ENCODE data around the gene C16orf82.

The C16orf82 gene

GRCh38 chr16:27096375-27096774, 29.6 kb downstream of the C16orf82 start:
- no peak for DNase-seq

- DNase-seq, result no peak
These were observed 31.1 kb downstream of the C16orf82 start for GRCh38 chr16:27097800-27098230.

GRCh38 chr16:27098366-27099049, 31.8 kb downstream of the C16orf82 start:
- no peak for DNase-seq

- DNase-seq, result no peak
These were observed 36.2 kb downstream of the C16orf82 start for GRCh38 chr16:27102701-27103575.

GRCh38 chr16:27103954-27104353, 37.2 kb downstream of the C16orf82 start:
- no peak for DNase-seq

GRCh38 chr16:27106305-27106704, 39.6 kb downstream of the C16orf82 start:
- no peak for DNase-seq

- DNase-seq, result no peak
These were observed 40.5 kb downstream of the C16orf82 start for GRCh38 chr16:27107185-27107592.

- no peak for DNase-seq
These were observed 41.5 kb downstream of the C16orf82 start for GRCh38 chr16:27108051-27108770.

- no peak for DNase-seq
These were observed 42.3 kb downstream of the C16orf82 start for GRCh38 chr16:27108826-27109665.

GRCh38 chr16:27109666-27110523, 43.2 kb downstream of the C16orf82 start:
- DNase-seq, result no peak

GRCh38 chr16:27110524-27110896, 43.8 kb downstream of the C16orf82 start:
- DNase-seq, result no peak

- DNase-seq, result no peak
These were observed 44.8 kb downstream of the C16orf82 start for GRCh38 chr16:27111486-27111885.

- no peak for DNase-seq
These were observed 45.5 kb downstream of the C16orf82 start for GRCh38 chr16:27112093-27112811.

- no peak for DNase-seq
These were observed 46.7 kb downstream of the C16orf82 start for GRCh38 chr16:27113341-27113841.

- no peak for DNase-seq
These were observed 47.3 kb downstream of the C16orf82 start for GRCh38 chr16:27114006-27114405.

- no peak for DNase-seq
These were observed 51.8 kb downstream of the C16orf82 start for GRCh38 chr16:27118526-27118925.
